Stomach (tissue), 4 donors: ENCODE results near the gene IL4.

ENCODE experiments used
- POLR2A ChIP-seq, 4 donors: fragments of 450-650 bp; IDR thresholded peaks; one replicate each; pipeline ENCODE4 v1.6.1; 2016; ENCODE audit warnings: antibody characterized with exemption in 4 of 4, control low read depth in 2 of 4, mild to moderate bottlenecking in 1 of 4, moderate library complexity in 1 of 4
- POLR2AphosphoS5 ChIP-seq, 3 donors: sonication (generic); formaldehyde crosslinking; IDR thresholded peaks; one replicate each; pipeline ENCODE4 v1.6.1; 2016; ENCODE audit warnings: antibody characterized with exemption in 3 of 3
- TF ChIP-seq, protein P1 (sequence below), 7 experiments: fragments of 450-650 bp in 4 of 7; fragments of 200-600 bp in 3 of 7; sonication (generic) in 3 of 7; IDR thresholded peaks; one replicate each; pipeline ENCODE4 v1.5.1; 2016 to 2019; ENCODE audit warnings: antibody characterized with exemption in 7 of 7, control low read depth in 2 of 7, mild to moderate bottlenecking in 1 of 7

- TF ChIP-seq, protein P1, sequence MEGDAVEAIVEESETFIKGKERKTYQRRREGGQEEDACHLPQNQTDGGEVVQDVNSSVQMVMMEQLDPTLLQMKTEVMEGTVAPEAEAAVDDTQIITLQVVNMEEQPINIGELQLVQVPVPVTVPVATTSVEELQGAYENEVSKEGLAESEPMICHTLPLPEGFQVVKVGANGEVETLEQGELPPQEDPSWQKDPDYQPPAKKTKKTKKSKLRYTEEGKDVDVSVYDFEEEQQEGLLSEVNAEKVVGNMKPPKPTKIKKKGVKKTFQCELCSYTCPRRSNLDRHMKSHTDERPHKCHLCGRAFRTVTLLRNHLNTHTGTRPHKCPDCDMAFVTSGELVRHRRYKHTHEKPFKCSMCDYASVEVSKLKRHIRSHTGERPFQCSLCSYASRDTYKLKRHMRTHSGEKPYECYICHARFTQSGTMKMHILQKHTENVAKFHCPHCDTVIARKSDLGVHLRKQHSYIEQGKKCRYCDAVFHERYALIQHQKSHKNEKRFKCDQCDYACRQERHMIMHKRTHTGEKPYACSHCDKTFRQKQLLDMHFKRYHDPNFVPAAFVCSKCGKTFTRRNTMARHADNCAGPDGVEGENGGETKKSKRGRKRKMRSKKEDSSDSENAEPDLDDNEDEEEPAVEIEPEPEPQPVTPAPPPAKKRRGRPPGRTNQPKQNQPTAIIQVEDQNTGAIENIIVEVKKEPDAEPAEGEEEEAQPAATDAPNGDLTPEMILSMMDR (IDR thresholded peaks at IDR 0.05), result no peak
- TF ChIP-seq POLR2A (IDR thresholded peaks at IDR 0.05) (no peak), POLR2AphosphoS5 (IDR thresholded peaks at IDR 0.05) (no peak)
Measured at GRCh38 chr5:132690156-132690555, 16.4 kb downstream of the IL4 start.
